ENCODE results near the gene FRAS1. TPM values are rescaled to one million over a fixed set of nuclear protein-coding genes. Genes with fewer than 3 reads are reported as not detected.

The FRAS1 gene
- total RNA-seq, 1 experiment from 2014 or later: 0.23 TPM

DNA sequence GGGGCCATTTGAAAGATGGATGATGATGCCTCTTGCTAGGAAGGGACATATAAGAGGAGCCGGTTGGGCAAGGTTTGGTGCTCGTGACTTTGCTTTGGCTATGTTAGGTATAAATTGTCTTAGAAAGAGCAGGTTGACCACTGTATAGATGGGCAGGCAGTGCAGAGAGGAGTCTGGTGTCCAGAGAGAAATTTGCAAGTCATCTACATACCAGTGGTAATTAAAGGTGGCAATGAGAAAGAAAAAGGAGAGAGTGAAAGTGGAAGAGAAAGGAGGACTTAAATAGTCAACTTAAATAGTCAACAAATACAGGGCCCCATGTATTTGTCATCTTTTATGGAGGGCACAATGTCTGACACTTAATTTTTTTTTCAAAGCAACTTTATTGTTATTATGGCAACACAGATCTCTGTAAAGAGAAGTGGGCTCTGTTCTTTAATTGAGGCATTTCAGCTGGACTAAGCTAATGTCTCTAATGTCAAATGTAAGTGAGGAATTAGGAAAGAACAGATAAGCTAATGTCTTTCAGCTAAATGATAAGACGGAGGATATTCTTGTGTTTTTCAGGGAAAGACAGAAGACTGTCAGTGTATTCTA is 419.1 kb downstream of the FRAS1 start:
- Histone ChIP-seq H3K27me3 (ENCODE audit: control insufficient read depth, insufficient read depth, low read length) (no peaks in the 10 kb centered on the region), H3K27ac (ENCODE audit: low read length) (no peak overlapping the region), H3K4me3 (ENCODE audit: low read depth in 2 of 2, low read length in 2 of 2) (no peak overlapping the region), H3K36me3 (ENCODE audit: control insufficient read depth, insufficient read depth, low read length) (no peaks in the 10 kb centered on the region), H3K9me3 (ENCODE audit: control insufficient read depth, insufficient read depth, low read depth, low read length) (no peaks in the 10 kb centered on the region), H3K4me1 (ENCODE audit: control insufficient read depth, insufficient read depth, low read length) (no peaks in the 10 kb centered on the region)
- ChIA-PET POLR2A (no interaction called here), CTCF (no interaction called here)
- in situ Hi-C loops (cut with HindIII; ENCODE audit: low pct_unique_long_range_greater_than_20kb, low sequenced_read_pairs) (no loop called here), intact Hi-C loops (cut with micrococcal nuclease; ENCODE audit: unreplicated experiment) (no loop called here)
- DNase-seq (ENCODE audit: low read depth, low spot score) (no peak), ATAC-seq (no peak)
- no peak for TF ChIP-seq SIN3A (IDR thresholded peaks at IDR 0.05; ENCODE audit: borderline replicate concordance, insufficient read depth, low read depth, low read length)
- TF ChIP-seq, protein P1, sequence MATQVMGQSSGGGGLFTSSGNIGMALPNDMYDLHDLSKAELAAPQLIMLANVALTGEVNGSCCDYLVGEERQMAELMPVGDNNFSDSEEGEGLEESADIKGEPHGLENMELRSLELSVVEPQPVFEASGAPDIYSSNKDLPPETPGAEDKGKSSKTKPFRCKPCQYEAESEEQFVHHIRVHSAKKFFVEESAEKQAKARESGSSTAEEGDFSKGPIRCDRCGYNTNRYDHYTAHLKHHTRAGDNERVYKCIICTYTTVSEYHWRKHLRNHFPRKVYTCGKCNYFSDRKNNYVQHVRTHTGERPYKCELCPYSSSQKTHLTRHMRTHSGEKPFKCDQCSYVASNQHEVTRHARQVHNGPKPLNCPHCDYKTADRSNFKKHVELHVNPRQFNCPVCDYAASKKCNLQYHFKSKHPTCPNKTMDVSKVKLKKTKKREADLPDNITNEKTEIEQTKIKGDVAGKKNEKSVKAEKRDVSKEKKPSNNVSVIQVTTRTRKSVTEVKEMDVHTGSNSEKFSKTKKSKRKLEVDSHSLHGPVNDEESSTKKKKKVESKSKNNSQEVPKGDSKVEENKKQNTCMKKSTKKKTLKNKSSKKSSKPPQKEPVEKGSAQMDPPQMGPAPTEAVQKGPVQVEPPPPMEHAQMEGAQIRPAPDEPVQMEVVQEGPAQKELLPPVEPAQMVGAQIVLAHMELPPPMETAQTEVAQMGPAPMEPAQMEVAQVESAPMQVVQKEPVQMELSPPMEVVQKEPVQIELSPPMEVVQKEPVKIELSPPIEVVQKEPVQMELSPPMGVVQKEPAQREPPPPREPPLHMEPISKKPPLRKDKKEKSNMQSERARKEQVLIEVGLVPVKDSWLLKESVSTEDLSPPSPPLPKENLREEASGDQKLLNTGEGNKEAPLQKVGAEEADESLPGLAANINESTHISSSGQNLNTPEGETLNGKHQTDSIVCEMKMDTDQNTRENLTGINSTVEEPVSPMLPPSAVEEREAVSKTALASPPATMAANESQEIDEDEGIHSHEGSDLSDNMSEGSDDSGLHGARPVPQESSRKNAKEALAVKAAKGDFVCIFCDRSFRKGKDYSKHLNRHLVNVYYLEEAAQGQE (IDR thresholded peaks at IDR 0.05; ENCODE audit: insufficient read depth in 1 of 2, low read depth in 2 of 2, low read length in 1 of 2): no peak
- TF ChIP-seq, protein P2, sequence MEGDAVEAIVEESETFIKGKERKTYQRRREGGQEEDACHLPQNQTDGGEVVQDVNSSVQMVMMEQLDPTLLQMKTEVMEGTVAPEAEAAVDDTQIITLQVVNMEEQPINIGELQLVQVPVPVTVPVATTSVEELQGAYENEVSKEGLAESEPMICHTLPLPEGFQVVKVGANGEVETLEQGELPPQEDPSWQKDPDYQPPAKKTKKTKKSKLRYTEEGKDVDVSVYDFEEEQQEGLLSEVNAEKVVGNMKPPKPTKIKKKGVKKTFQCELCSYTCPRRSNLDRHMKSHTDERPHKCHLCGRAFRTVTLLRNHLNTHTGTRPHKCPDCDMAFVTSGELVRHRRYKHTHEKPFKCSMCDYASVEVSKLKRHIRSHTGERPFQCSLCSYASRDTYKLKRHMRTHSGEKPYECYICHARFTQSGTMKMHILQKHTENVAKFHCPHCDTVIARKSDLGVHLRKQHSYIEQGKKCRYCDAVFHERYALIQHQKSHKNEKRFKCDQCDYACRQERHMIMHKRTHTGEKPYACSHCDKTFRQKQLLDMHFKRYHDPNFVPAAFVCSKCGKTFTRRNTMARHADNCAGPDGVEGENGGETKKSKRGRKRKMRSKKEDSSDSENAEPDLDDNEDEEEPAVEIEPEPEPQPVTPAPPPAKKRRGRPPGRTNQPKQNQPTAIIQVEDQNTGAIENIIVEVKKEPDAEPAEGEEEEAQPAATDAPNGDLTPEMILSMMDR (IDR thresholded peaks at IDR 0.05): no peak
- TF ChIP-seq TCF7L2 (IDR thresholded peaks at IDR 0.05; ENCODE audit: low read depth, low read length): no peak
- TF ChIP-seq POLR2AphosphoS5 (IDR thresholded peaks at IDR 0.05; ENCODE audit: low read depth, low read length): no peak
- no TSS peak for BruUV-seq (replicated peaks)

- no peak for ATAC-seq
- Histone ChIP-seq H3K36me3 (ENCODE audit: control insufficient read depth, insufficient read depth, low read length) (no peaks in the 10 kb centered on the region), H3K27ac (ENCODE audit: low read length) (no peak overlapping the region), H3K4me1 (ENCODE audit: control insufficient read depth, insufficient read depth, low read length) (no peaks in the 10 kb centered on the region), H3K9me3 (ENCODE audit: control insufficient read depth, insufficient read depth, low read depth, low read length) (no peaks in the 10 kb centered on the region), H3K4me3 (ENCODE audit: low read depth in 2 of 2, low read length in 2 of 2) (no peak overlapping the region), H3K27me3 (ENCODE audit: control insufficient read depth, insufficient read depth, low read length) (no peaks in the 10 kb centered on the region)
- ChIA-PET POLR2A (no interaction called here), CTCF (no interaction called here)
- in situ Hi-C loops (cut with HindIII; ENCODE audit: low pct_unique_long_range_greater_than_20kb, low sequenced_read_pairs): no loop called here
- intact Hi-C loops (cut with micrococcal nuclease; ENCODE audit: unreplicated experiment): no loop called here
- TF ChIP-seq, protein P2 (IDR thresholded peaks at IDR 0.05): no peak
- TF ChIP-seq SIN3A (IDR thresholded peaks at IDR 0.05; ENCODE audit: borderline replicate concordance, insufficient read depth, low read depth, low read length) (no peak), POLR2AphosphoS5 (IDR thresholded peaks at IDR 0.05; ENCODE audit: low read depth, low read length) (no peak), TCF7L2 (IDR thresholded peaks at IDR 0.05; ENCODE audit: low read depth, low read length) (no peak)
- TF ChIP-seq, protein P1 (IDR thresholded peaks at IDR 0.05; ENCODE audit: insufficient read depth in 1 of 2, low read depth in 2 of 2, low read length in 1 of 2): no peak
- BruUV-seq (replicated peaks): no TSS peak
- no peak for DNase-seq (ENCODE audit: low read depth, low spot score)
Observed at GRCh38 chr4:78477276-78477675, 420.2 kb downstream of the FRAS1 start.

Measured in Panc1 (cell line).